Activated T-cell treated with anti-CD3 and anti-CD28 coated beads, Interleukin-2, amount 50 U/mL, for 1 hour (primary cell): ENCODE results near the gene MMP25.

Source experiments
- DNase-seq: peaks from one replicate; pipeline ENCODE4 v3.0.0-alpha.2; 2020

Gene MMP25

DNA sequence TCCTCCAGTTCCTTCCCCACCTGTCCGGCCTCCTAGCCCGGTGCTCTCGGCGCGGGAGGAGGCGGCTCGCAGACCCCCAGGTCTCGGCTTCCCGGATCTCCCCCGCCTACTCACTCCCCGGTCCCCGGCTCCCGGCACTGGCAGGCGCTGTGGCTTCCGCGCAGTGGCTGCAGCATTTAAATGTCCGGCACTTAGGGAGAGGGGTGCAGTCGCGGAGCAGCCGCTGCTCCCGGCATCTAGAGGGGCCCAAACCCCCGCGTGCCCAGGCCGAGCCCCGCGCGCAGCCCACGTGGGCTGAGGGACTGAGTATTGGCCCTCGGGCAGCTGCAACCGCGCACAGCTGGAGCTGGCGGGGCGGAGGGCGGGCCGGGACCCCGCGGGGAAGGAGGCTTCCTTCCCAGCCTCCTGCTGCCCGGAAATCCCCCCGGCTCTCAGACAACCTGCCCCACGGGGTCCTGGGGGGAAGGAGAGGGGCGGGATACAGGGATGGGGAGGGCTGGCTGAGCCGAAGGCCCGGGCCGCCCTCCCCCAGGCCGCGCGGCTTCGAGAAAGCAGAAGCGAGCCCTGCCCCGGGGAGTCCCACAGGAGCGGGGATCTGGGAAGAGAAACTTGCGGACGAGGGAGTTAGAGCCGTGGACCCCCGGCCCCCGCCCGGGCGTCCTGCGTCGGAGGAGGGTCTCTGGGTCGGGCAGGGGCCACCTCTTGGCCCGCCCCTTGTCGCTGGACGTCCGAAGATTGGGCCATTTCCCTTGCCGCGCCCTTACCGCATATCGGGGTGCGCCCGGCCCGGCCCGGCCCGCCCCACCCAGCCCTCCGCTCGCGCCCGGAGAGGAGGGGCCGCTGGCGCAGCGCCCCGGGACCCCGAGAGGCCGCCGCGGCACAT is at the start of gene MMP25:
Gene MMP25 (plus strand): TSS at position 804 of the 883 bp plus-strand sequence. CDS start 357 bp downstream, outside the sequence.
- DNase-seq = no peak

DNA sequence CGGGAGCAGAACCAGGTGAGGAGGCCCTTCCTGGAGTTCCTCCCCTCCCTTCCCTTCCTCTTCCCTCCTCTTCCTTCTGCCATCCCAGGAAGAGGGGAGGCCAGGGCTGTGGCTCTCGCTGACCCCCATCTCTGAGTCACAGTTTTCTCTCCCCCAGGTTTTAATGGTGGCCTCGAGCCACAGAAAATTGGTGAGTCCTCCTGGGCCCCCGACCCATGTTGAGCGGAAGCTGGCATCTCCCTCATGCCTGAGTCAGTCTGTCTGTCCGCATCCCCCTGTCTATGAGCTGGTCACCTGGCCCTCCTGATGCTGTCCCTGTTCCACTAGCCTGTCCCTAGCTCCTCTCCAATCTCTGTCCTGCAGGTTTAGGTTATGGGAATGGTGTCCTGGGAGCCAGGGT is 46.4 kb upstream of the MMP25 start:
- no peak for DNase-seq

GRCh38 chr16:3000540-3000939 is 45.8 kb upstream of the MMP25 start:
- no peak for DNase-seq

- DNase-seq = no peak
These were observed 45.0 kb upstream of the MMP25 start for GRCh38 chr16:3001316-3001715.

- DNase-seq = peak; percentile 93
These were observed 42.6 kb upstream of the MMP25 start for GRCh38 chr16:3003582-3004270.

DNA sequence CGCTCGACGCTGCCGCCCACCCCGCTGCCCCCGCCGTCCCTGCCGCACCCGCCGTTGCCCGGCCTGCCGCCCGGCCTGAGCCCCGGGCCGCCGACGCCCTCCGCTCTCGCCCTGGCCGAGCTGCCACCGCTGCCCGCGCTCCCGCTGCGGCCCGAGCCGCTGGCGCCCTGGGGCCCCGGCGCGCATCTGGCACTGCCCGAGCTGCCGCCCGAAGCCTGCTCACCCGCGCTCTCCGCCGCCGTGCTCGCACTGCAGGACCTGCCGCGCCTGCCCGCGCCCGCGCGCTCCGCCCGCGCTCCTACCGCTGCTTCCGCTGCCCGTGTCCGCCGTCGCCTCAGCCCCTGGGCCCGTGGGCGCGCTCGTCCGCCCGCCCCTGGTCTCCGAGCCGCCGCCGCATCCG is 42.0 kb upstream of the MMP25 start:
- no peak for DNase-seq

- no peak for DNase-seq
These were observed 41.5 kb upstream of the MMP25 start for GRCh38 chr16:3004781-3005284.

GRCh38 chr16:3007059-3007956 is 39.1 kb upstream of the MMP25 start:
- DNase-seq = no peak

- DNase-seq = peak; percentile 40
These were observed 38.2 kb upstream of the MMP25 start for GRCh38 chr16:3007957-3008689.

DNA sequence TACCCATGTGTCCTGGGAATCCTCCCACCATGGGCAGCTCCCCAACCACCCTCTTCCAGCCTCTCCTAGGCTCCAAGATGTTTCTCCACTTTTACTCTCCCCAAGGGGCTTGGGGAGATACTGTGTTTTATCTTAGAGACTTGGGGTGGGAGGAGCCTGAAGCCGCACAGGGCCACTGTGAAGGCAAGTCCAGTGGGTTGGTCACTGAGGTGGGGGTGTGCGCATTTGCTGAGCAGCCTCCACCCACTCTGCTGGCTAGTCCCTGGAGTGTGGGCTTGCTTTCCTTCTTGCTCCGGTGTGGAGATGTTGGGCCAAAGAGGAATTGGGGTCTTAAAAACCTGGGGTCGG is 37.7 kb upstream of the MMP25 start:
- no peak for DNase-seq

DNA sequence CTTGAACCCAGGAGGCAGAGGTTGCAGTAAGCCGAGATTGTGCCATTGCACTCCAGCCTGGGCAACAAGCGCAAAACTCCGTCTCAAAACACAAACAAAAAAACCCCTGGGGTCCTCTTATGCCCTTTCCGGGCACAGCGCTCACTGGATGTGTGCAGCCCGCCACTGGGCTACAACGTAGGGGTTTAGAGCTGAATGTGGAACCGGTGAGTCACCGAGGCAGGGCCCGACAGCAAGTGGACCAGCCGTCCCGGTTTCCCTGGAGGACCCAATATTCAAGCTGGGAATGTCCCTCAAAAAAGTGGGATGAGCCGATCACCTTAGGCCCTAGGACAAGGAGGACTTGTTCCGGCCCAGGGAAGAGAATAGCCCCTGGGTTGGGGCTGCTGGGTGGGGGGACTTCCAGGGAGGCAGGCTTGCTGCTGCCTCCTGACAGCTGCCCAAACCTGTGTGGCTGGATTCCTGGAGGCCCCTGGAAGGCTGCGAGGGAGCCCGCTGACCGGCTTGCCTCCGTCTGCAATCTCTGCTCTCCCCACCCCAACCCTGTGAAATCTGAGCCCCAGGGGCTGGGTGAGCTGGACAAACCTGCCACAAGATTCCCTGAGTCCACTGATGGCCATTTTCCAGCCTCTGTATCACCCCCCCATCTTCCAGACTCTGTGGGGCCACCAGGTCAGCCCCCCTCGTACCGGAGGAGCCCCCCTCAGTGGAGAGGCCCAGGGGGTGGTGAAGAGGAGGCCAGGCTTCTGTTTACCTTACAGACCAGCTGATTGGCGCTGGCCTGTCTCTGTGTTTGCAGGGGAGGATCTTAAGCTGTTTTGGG is 36.6 kb upstream of the MMP25 start:
- DNase-seq = no peak

DNA sequence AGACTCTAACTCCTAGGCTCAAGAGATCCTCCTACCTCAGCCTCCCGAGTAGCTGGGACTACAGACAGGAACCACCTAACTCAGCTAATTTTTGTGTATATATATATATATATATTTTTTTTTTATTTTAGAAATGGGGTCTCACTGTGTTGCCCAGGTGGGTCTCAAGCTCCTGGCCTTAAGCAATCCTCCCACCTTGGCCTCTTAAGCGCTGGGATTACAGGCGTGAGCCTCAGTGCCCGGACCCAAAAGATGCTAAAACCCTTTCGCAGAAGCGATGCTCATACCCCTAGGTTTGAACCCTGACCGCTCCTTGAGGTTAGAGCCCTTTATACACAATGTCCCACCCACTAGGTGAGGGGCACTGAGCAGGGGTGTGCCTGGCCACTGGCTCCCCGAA is 35.9 kb upstream of the MMP25 start:
- DNase-seq = no peak

GRCh38 chr16:3012246-3012645 is 34.1 kb upstream of the MMP25 start:
- DNase-seq = no peak

GRCh38 chr16:3012828-3013420 is 33.4 kb upstream of the MMP25 start, which contains the start of gene CLDN9:
CLDN9 (plus strand) TSS chr16:3012923; CDS start chr16:3013363, 440 bp downstream.
- no peak for DNase-seq

- no peak for DNase-seq
These were observed 32.8 kb upstream of the MMP25 start for GRCh38 chr16:3013491-3013951.

DNA sequence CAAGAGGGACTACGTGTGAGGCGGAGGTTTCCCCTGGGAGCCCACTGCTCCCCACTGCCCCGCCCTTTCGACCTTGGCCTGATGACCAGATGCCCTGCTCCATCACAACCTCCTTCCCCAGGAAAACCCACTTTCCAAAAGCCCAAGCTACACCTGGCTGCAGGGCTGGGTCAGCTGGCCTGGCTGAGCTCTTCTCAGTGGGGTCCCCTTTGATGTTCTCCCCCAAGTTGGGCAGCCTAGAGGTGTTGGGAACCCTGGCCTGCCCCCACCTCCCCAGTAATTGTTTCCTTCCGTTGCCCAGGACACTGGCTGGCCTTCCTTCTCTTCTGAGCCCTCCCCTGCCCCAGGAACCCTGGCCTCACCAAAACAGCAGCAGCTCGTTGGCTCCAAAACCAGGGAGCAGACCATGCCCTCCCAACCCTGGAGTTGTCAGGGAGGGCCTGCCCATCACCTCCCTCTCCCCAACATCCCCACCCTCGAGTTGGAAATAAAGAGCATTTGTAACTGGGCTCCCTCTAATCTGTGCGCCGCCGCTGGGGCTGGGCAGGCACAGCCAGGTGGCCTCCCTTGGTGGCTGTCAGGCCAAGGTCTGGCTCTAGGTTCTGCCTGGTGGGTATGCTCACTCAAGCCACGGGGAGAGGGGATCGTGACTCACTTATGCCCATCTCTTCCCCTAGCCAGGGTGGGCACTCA is 32.2 kb upstream of the MMP25 start:
- no peak for DNase-seq

DNA sequence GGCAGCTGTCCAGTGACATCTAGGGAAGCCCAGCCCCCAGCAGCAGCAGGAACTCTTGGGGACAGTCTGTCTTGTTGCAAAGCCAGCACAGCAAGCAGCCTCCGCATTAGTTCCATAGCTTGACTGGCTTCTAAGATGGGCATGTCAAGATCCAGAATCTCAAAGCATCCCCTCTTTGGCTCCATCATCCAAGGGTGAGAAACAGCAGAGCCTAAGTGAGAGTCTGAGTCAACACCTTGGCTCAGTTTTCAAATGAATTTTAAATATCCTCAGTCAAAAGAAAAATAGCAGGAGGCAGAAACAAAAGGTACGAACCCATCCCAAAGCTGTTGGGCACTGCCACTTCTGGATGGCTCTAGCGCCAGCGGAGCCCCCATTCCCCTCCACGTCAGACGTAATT is 31.4 kb upstream of the MMP25 start:
- DNase-seq = no peak

DNA sequence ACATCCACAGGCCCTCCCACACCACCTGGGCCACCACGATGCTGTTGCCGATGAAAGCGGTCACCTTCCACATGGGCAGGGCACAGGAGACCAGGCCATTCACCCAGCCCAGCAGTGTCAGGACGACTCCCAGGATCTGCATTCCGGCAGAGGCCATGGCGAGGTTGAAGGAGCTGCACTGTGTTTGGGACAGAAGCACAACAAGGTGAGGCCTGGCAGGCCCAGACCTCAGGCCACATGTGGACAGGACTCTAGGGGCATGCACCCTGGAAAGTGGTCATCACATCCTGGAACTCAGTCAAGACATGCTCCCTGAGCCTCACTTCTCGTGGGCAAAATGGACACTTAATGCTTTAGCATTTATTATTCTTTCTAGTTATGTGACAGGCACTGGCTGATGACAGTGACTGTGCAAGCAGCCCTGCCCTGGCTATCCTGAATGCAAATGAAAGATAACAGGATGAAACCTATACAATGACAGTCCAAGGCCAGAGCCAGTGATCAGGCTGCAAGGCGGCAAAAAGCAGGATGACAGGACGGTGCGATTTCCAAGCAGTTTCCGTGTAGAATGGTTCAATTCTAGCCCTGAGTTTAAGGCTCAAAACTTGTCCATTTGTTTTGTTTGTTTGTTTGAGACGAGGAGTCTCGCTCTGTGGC is 30.4 kb upstream of the MMP25 start:
- no peak for DNase-seq

DNA sequence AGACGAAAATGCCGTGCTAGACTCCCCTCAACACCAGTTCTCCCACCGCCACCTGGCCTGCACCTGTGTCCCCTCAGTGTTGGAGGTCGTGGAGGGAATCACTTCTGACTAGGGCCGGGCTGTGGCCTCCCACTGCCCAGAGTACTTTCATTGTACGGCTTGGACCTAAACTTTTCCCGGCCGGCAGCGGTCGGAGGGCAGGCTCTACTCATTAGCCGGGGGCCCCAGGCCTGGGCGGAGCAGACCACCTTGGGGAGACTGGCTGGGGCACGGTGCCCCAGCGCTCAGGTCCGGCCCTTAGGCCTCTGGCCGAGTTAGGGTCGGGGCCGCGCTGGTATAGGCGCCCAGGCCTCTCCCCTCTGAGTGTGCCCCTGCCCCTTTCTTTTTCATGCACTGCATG is 29.0 kb upstream of the MMP25 start:
- no peak for DNase-seq
